Effector memory CD4-positive, alpha-beta T cell (primary cell): ENCODE data around the gene NEK1.

Experiments used
- DNase-seq, 3 donors: peaks; one replicate each; pipeline ENCODE4 v3.0.0-alpha.2; 2020
- H3K27ac ChIP-seq: 2 replicates; pipeline ENCODE4 v1.7.0; 2013; ENCODE audit warnings: mild to moderate bottlenecking, low read length, moderate library complexity; ENCODE audit not compliant: insufficient read depth, poor library complexity, severe bottlenecking
- H3K27me3 ChIP-seq: replicated peaks from 2 replicates; pipeline ENCODE4 v1.7.0; 2013; ENCODE audit warnings: mild to moderate bottlenecking, low read length; ENCODE audit not compliant: insufficient read depth, control insufficient read depth, poor library complexity, severe bottlenecking
- H3K36me3 ChIP-seq: 2 replicates; pipeline ENCODE4 v1.7.0; 2013; ENCODE audit warnings: mild to moderate bottlenecking, low read length, moderate library complexity; ENCODE audit not compliant: control insufficient read depth, insufficient read depth
- H3K4me1 ChIP-seq: 2 replicates; pipeline ENCODE4 v1.7.0; 2013; ENCODE audit warnings: low read length, mild to moderate bottlenecking; ENCODE audit not compliant: control insufficient read depth, insufficient read depth, poor library complexity, severe bottlenecking
- H3K4me3 ChIP-seq: 2 replicates; pipeline ENCODE4 v1.7.0; 2013; ENCODE audit warnings: low read length, low read depth, mild to moderate bottlenecking; ENCODE audit not compliant: insufficient read depth, poor library complexity, severe bottlenecking
- H3K9me3 ChIP-seq: 2 replicates; pipeline ENCODE4 v1.7.0; 2013; ENCODE audit warnings: mild to moderate bottlenecking, low read length, moderate library complexity; ENCODE audit not compliant: control insufficient read depth

The NEK1 gene

GRCh38 chr4:169352360-169352759 lies 260.0 kb downstream of the NEK1 start:
- no peaks in the 10 kb centered on the region for H3K27me3 ChIP-seq
- H3K9me3 ChIP-seq, result no peaks in the 10 kb centered on the region
- no peak for DNase-seq
- no peaks in the 10 kb centered on the region for H3K4me1 ChIP-seq
- H3K36me3 ChIP-seq, result no peaks in the 10 kb centered on the region
- no peak overlapping the region for H3K27ac ChIP-seq
- no peak overlapping the region for H3K4me3 ChIP-seq

GRCh38 chr4:169351872-169352271 lies 260.5 kb downstream of the NEK1 start:
- no peaks in the 10 kb centered on the region for H3K9me3 ChIP-seq
- DNase-seq, result no peak
- no peaks in the 10 kb centered on the region for H3K36me3 ChIP-seq
- H3K4me3 ChIP-seq, result no peak overlapping the region
- no peak overlapping the region for H3K27ac ChIP-seq
- no peaks in the 10 kb centered on the region for H3K27me3 ChIP-seq
- H3K4me1 ChIP-seq, result no peaks in the 10 kb centered on the region

- no peak for DNase-seq
- Histone ChIP-seq H3K27ac (no peak overlapping the region), H3K27me3 (no peaks in the 10 kb centered on the region), H3K4me3 (no peak overlapping the region), H3K9me3 (no peaks in the 10 kb centered on the region), H3K4me1 (no peaks in the 10 kb centered on the region), H3K36me3 (no peaks in the 10 kb centered on the region)
Observed at GRCh38 chr4:169348541-169348940, 263.8 kb downstream of the NEK1 start.

- no peak for DNase-seq
- Histone ChIP-seq H3K9me3 (no peaks in the 10 kb centered on the region), H3K36me3 (no peaks in the 10 kb centered on the region)
Observed at GRCh38 chr4:169346840-169347239, 265.5 kb downstream of the NEK1 start.

GRCh38 chr4:169345316-169345721 lies 267.1 kb downstream of the NEK1 start:
- Histone ChIP-seq H3K4me1 (no peaks in the 10 kb centered on the region), H3K27me3 (no peaks in the 10 kb centered on the region), H3K9me3 (no peaks in the 10 kb centered on the region), H3K4me3 (no peak overlapping the region), H3K36me3 (no peaks in the 10 kb centered on the region), H3K27ac (no peak overlapping the region)
- no peak for DNase-seq

More at GRCh38 chr4:169346840-169347239, 265.5 kb downstream of the NEK1 start:
- H3K4me1 ChIP-seq, result no peaks in the 10 kb centered on the region
- no peaks in the 10 kb centered on the region for H3K27me3 ChIP-seq
- H3K27ac ChIP-seq, result no peak overlapping the region
- H3K4me3 ChIP-seq, result no peak overlapping the region
